Endodermal cell (in vitro differentiated cells): ENCODE data around the gene SERPINH1. TPM values are rescaled to one million over a fixed set of nuclear protein-coding genes. Genes with fewer than 3 reads are reported as not detected.

ENCODE experiments used
- DNase-seq: peaks from one replicate; pipeline ENCODE4 v3.0.0-alpha.2; 2017
- H3K27ac ChIP-seq: 2 replicates; pipeline ENCODE4 v1.5.1; 2013; ENCODE audit warnings: mild to moderate bottlenecking, low read depth, low read length, moderate library complexity
- H3K27me3 ChIP-seq: 2 replicates; pipeline ENCODE4 v1.6.1; 2013; ENCODE audit warnings: mild to moderate bottlenecking, low read length, moderate library complexity; ENCODE audit not compliant: insufficient read depth, control insufficient read depth, poor library complexity, severe bottlenecking
- H3K36me3 ChIP-seq: 2 replicates; pipeline ENCODE4 v1.7.0; 2013; ENCODE audit warnings: mild to moderate bottlenecking, low read length, moderate library complexity; ENCODE audit not compliant: control insufficient read depth, insufficient read depth
- H3K4me1 ChIP-seq: one replicate; pipeline ENCODE4 v1.7.0; 2013; ENCODE audit warnings: low read length; ENCODE audit not compliant: control insufficient read depth, insufficient read depth
- H3K4me3 ChIP-seq: 2 replicates; pipeline ENCODE4 v1.5.1; 2013; ENCODE audit warnings: mild to moderate bottlenecking, low read length, moderate library complexity
- H3K9ac ChIP-seq: 2 replicates; pipeline ENCODE4 v1.6.1; 2013; ENCODE audit warnings: mild to moderate bottlenecking, low read length, moderate library complexity; ENCODE audit not compliant: poor library complexity, severe bottlenecking; ENCODE audit errors: extremely low read depth
- H3K9me3 ChIP-seq: 2 replicates; pipeline ENCODE4 v1.6.1; 2013; ENCODE audit warnings: mild to moderate bottlenecking, low read length, moderate library complexity; ENCODE audit not compliant: control insufficient read depth
- H3K27ac Mint-ChIP-seq: 2 replicates; pipeline ENCODE4 v1.8.0; 2020; ENCODE audit warnings: mixed read lengths
- H3K27me3 Mint-ChIP-seq: 2 replicates; pipeline ENCODE4 v1.8.0; 2021; ENCODE audit warnings: mild to moderate bottlenecking, mixed read lengths; ENCODE audit not compliant: insufficient read depth
- H3K36me3 Mint-ChIP-seq: 2 replicates; pipeline ENCODE4 v1.8.0; 2020; ENCODE audit warnings: low read depth, mixed read lengths
- H3K4me1 Mint-ChIP-seq: 2 replicates; pipeline ENCODE4 v1.8.0; 2020; ENCODE audit warnings: mixed read lengths
- H3K4me3 Mint-ChIP-seq: 2 replicates; pipeline ENCODE4 v1.8.0; 2020; ENCODE audit warnings: mild to moderate bottlenecking, moderate library complexity, mixed read lengths
- H3K9me3 Mint-ChIP-seq: 2 replicates; pipeline ENCODE4 v1.8.0; 2020; ENCODE audit warnings: mild to moderate bottlenecking, mixed read lengths
- CTCF ChIP-seq: fragments of 200-600 bp; sonication (generic); conservative IDR thresholded peaks from 2 replicates; pipeline ENCODE4 v1.5.0; 2021; ENCODE audit warnings: antibody characterized with exemption, mild to moderate bottlenecking
- WGBS, 2 experiments: methylation state at CpG; one replicate each; pipeline versions ENCODE4 v1.1.5 to v1.1.7; 2013; ENCODE audit warnings: missing lambda C conversion rate in 2 of 2, mixed read lengths in 1 of 2; ENCODE audit not compliant: insufficient coverage in 1 of 2, insufficient read length in 1 of 2; 5-methylcytosine and 5-hydroxymethylcytosine counted together
- total RNA-seq, 2 donors: library from RNA; stranded (reverse); fragmentation: NEBNext Ultra II Directional in 1 of 2; extraction: Animal tissue kit (Norgen Biotek cat#: 25700) in 1 of 2; gene quantifications; 2 replicates in 1 of 2; 3 replicates in 1 of 2; pipeline ENCODE4 v1.2.1, GENCODE V29; 2021

Gene SERPINH1
- total RNA-seq, 2 donors from 2014 or later, result 414 to 454 TPM

- H3K4me3 Mint-ChIP-seq, result no peak overlapping the region
- Histone ChIP-seq H3K4me3 (no peak overlapping the region), H3K27me3 (no peaks in the 10 kb centered on the region), H3K36me3 (no peaks in the 10 kb centered on the region), H3K9me3 (no peaks in the 10 kb centered on the region), H3K27ac (no peak overlapping the region), H3K9ac (no peak overlapping the region), H3K4me1 (peaks cover 13% of the 10 kb centered on the region)
- DNase-seq, result peak; percentile 86
- peaks cover 8% of the 10 kb centered on the region for H3K27me3 Mint-ChIP-seq
- peaks cover 42% of the 10 kb centered on the region for H3K4me1 Mint-ChIP-seq
- no peaks in the 10 kb centered on the region for H3K36me3 Mint-ChIP-seq
- H3K9me3 Mint-ChIP-seq, result no peaks in the 10 kb centered on the region
- TF ChIP-seq CTCF, result peak; percentile 91
- no peak overlapping the region for H3K27ac Mint-ChIP-seq
- 31 to 52% methylated on average over 2 to 4 of the region's 4 CpGs for WGBS, 2 experiments
These were observed 35.6 kb downstream of the SERPINH1 start for GRCh38 chr11:75597636-75598035.

- Mint-ChIP-seq H3K9me3 (no peaks in the 10 kb centered on the region), H3K4me3 (no peak overlapping the region), H3K36me3 (no peaks in the 10 kb centered on the region), H3K27me3 (peaks cover 8% of the 10 kb centered on the region), H3K27ac (no peak overlapping the region), H3K4me1 (peaks cover 42% of the 10 kb centered on the region)
- DNase-seq, result no peak
- Histone ChIP-seq H3K27me3 (no peaks in the 10 kb centered on the region), H3K4me1 (peaks cover 13% of the 10 kb centered on the region), H3K36me3 (no peaks in the 10 kb centered on the region), H3K27ac (no peak overlapping the region), H3K4me3 (no peak overlapping the region), H3K9me3 (no peaks in the 10 kb centered on the region), H3K9ac (no peak overlapping the region)
- no peak for TF ChIP-seq CTCF
These were observed 36.2 kb downstream of the SERPINH1 start for GRCh38 chr11:75598264-75598663.

GRCh38 chr11:75598900-75599299 is 36.8 kb downstream of the SERPINH1 start:
- H3K4me1 Mint-ChIP-seq, result peaks cover 41% of the 10 kb centered on the region
- Histone ChIP-seq H3K9me3 (no peaks in the 10 kb centered on the region), H3K27me3 (no peaks in the 10 kb centered on the region), H3K36me3 (no peaks in the 10 kb centered on the region), H3K4me1 (peaks cover 13% of the 10 kb centered on the region), H3K4me3 (no peak overlapping the region), H3K27ac (no peak overlapping the region), H3K9ac (no peak overlapping the region)
- no peak overlapping the region for H3K27ac Mint-ChIP-seq
- WGBS, 2 experiments, result 88 to 95% methylated on average over 7 of the region's 7 CpGs
- DNase-seq, result no peak
- peaks cover 6% of the 10 kb centered on the region for H3K27me3 Mint-ChIP-seq
- TF ChIP-seq CTCF, result no peak
- no peaks in the 10 kb centered on the region for H3K9me3 Mint-ChIP-seq
- H3K36me3 Mint-ChIP-seq, result no peaks in the 10 kb centered on the region
- H3K4me3 Mint-ChIP-seq, result no peak overlapping the region
